ENCODE measurements around the gene CDYL2. TPM values are rescaled to one million over a fixed set of nuclear protein-coding genes. Genes with fewer than 3 reads are reported as not detected.

The CDYL2 gene
- polyA plus RNA-seq, 4 donors = 1.9 to 3.0 (median 2.8) TPM

DNA sequence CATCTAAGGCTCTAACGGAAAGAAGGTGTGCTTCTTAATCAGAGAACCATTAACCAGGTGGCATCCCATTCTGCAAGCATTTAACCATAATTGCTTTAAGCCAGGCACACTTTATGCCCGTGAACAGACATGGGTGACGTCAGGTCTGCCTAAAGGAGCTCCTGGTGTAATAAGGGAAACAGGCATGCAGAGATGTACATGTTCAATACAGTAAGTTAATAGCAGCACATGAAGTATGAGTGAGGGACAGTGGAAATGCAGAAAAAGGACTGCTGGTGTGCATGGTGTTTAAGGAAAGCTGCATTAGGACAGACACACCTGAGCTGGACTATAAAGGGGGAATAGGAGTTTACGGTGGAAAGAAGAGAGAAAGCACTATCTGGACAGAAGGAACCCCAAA, 245.0 kb downstream of the CDYL2 start:
- 45 to 75% (median 73%) methylated on average over 4 of the region's 4 CpGs for WGBS, 3 donors
- FAIRE-seq = no peak

DNA sequence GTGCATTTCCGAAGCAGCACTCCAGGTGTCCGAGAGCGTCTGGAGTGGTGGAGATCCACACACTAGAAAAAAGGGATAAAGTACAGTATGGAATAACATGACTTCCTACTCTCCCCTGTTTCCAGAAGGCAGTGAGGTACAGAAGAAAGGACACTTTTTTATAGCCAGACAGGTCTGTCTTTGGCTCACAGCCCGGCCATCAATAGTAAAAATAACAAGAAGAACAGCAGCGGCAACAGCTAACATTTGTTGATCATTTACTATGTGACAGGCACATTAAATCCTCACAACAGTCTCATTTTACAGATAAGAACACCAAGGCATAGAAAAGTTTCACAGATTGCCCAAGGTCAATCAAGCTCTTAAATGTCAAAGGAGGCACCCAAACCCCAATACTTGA, 247.4 kb downstream of the CDYL2 start:
- Histone ChIP-seq H3K4me1 (ENCODE audit: control insufficient read depth in 3 of 3, insufficient read depth in 2 of 3, low read depth in 1 of 3, low read length in 2 of 3) (no peaks in the 10 kb centered on the region), H3K4me3 (ENCODE audit: low read depth in 1 of 3, low read length in 3 of 3) (no peak overlapping the region), H3K9me3 (ENCODE audit: control insufficient read depth in 2 of 2, insufficient read depth in 1 of 2, low read depth in 1 of 2, low read length in 1 of 2) (no peaks in the 10 kb centered on the region), H3K36me3 (ENCODE audit: control insufficient read depth in 3 of 3, insufficient read depth in 2 of 3, low read depth in 1 of 3, low read length in 3 of 3) (no peaks in the 10 kb centered on the region), H3K27me3 (ENCODE audit: control insufficient read depth in 3 of 3, insufficient read depth in 3 of 3, low read length in 3 of 3) (peaks cover 0 to 2% (median 0%) of the 10 kb centered on the region in 3 donors), H3K27ac (ENCODE audit: low read depth in 1 of 3, low read length in 2 of 3) (no peak overlapping the region)
- WGBS, 3 donors = 23 to 62% (median 55%) methylated on average over 5 of the region's 5 CpGs
- no peak for FAIRE-seq
- DNase-seq = peak in 1 of 2 donors; percentile 18

More for the DNA sequence above, 245.0 kb downstream of the CDYL2 start:
- no peak for DNase-seq
- H3K36me3 ChIP-seq (ENCODE audit: control insufficient read depth in 3 of 3, insufficient read depth in 2 of 3, low read depth in 1 of 3, low read length in 3 of 3) = no peaks in the 10 kb centered on the region
- H3K27ac ChIP-seq (ENCODE audit: low read depth in 1 of 3, low read length in 2 of 3) = no peak overlapping the region
- H3K4me3 ChIP-seq (ENCODE audit: low read depth in 1 of 3, low read length in 3 of 3) = no peak overlapping the region
- H3K27me3 ChIP-seq (ENCODE audit: control insufficient read depth in 3 of 3, insufficient read depth in 3 of 3, low read length in 3 of 3) = peaks cover 0 to 2% (median 0%) of the 10 kb centered on the region in 3 donors
- no peaks in the 10 kb centered on the region for H3K9me3 ChIP-seq (ENCODE audit: control insufficient read depth in 2 of 2, insufficient read depth in 1 of 2, low read depth in 1 of 2, low read length in 1 of 2)
- peaks cover 0 to 8% (median 3%) of the 10 kb centered on the region in 3 donors for H3K4me1 ChIP-seq (ENCODE audit: control insufficient read depth in 3 of 3, insufficient read depth in 2 of 3, low read depth in 1 of 3, low read length in 2 of 3)

- DNase-seq (no peak), FAIRE-seq (no peak)
- no peaks in the 10 kb centered on the region for H3K4me1 ChIP-seq (ENCODE audit: control insufficient read depth in 3 of 3, insufficient read depth in 2 of 3, low read depth in 1 of 3, low read length in 2 of 3)
- no peak overlapping the region for H3K27ac ChIP-seq (ENCODE audit: low read depth in 1 of 3, low read length in 2 of 3)
- H3K36me3 ChIP-seq (ENCODE audit: control insufficient read depth in 3 of 3, insufficient read depth in 2 of 3, low read depth in 1 of 3, low read length in 3 of 3) = no peaks in the 10 kb centered on the region
- 74 to 83% (median 76%) methylated on average over 3 of the region's 3 CpGs for WGBS, 3 donors
- no peaks in the 10 kb centered on the region for H3K9me3 ChIP-seq (ENCODE audit: control insufficient read depth in 2 of 2, insufficient read depth in 1 of 2, low read depth in 1 of 2, low read length in 1 of 2)
- peaks cover 0 to 2% (median 0%) of the 10 kb centered on the region in 3 donors for H3K27me3 ChIP-seq (ENCODE audit: control insufficient read depth in 3 of 3, insufficient read depth in 3 of 3, low read length in 3 of 3)
- H3K4me3 ChIP-seq (ENCODE audit: low read depth in 1 of 3, low read length in 3 of 3) = no peak overlapping the region
These were observed 247.9 kb downstream of the CDYL2 start for GRCh38 chr16:80556481-80556880.

DNA sequence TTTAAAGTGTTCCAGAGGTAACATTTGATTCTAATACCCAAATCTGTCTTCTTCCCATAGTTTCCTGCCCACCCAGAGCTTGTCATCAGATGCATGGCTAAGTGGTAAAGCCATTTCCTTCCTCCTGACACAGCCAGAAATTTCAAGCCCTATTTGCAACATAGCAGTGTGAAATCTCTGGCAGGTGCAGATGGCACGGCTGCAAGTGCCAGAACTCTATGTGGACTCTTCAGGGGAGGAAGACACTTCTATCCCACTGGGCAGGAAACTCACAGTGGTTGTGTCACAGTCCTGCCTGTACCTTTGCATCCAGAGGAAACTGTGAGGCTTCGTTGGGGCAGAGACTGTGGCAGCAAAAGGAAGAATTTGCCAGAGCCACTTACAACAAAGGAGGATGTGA, 250.4 kb downstream of the CDYL2 start:
- Histone ChIP-seq H3K36me3 (ENCODE audit: control insufficient read depth in 3 of 3, insufficient read depth in 2 of 3, low read depth in 1 of 3, low read length in 3 of 3) (no peaks in the 10 kb centered on the region), H3K27me3 (ENCODE audit: control insufficient read depth in 3 of 3, insufficient read depth in 3 of 3, low read length in 3 of 3) (no peaks in the 10 kb centered on the region), H3K4me1 (ENCODE audit: control insufficient read depth in 3 of 3, insufficient read depth in 2 of 3, low read depth in 1 of 3, low read length in 2 of 3) (no peaks in the 10 kb centered on the region), H3K4me3 (ENCODE audit: low read depth in 1 of 3, low read length in 3 of 3) (no peak overlapping the region), H3K9me3 (ENCODE audit: control insufficient read depth in 2 of 2, insufficient read depth in 1 of 2, low read depth in 1 of 2, low read length in 1 of 2) (no peaks in the 10 kb centered on the region), H3K27ac (ENCODE audit: low read depth in 1 of 3, low read length in 2 of 3) (no peak overlapping the region)
- FAIRE-seq (no peak), DNase-seq (no peak)
- WGBS, 3 donors = 12 to 35% (median 25%) methylated on average over 2 of the region's 2 CpGs

GRCh38 chr16:80552277-80552676, 252.1 kb downstream of the CDYL2 start:
- Histone ChIP-seq H3K4me1 (ENCODE audit: control insufficient read depth in 3 of 3, insufficient read depth in 2 of 3, low read depth in 1 of 3, low read length in 2 of 3) (no peaks in the 10 kb centered on the region), H3K27ac (ENCODE audit: low read depth in 1 of 3, low read length in 2 of 3) (no peak overlapping the region), H3K27me3 (ENCODE audit: control insufficient read depth in 3 of 3, insufficient read depth in 3 of 3, low read length in 3 of 3) (no peaks in the 10 kb centered on the region), H3K9me3 (ENCODE audit: control insufficient read depth in 2 of 2, insufficient read depth in 1 of 2, low read depth in 1 of 2, low read length in 1 of 2) (no peaks in the 10 kb centered on the region), H3K4me3 (ENCODE audit: low read depth in 1 of 3, low read length in 3 of 3) (no peak overlapping the region), H3K36me3 (ENCODE audit: control insufficient read depth in 3 of 3, insufficient read depth in 2 of 3, low read depth in 1 of 3, low read length in 3 of 3) (no peaks in the 10 kb centered on the region)
- DNase-seq = no peak
- WGBS, 3 donors = 67 to 72% (median 67%) methylated on average over 5 of the region's 5 CpGs
- FAIRE-seq = no peak

Other genes with a start within 250 kb of the CDYL2 start
- gene CMC2, start 202.3 kb upstream of the CDYL2 start, polyA plus RNA-seq = 100 to 1,000 TPM in 3 of 4 donors, 10 to 100 TPM in 1; 50.0 to 140 (median 125) TPM
- gene CENPN, start 202.6 kb upstream of the CDYL2 start, polyA plus RNA-seq = 10 to 100 TPM in 2 of 4 donors, 1 to 10 TPM in 2; 5.8 to 22.9 (median 8.5) TPM
- gene ATMIN, start 231.2 kb upstream of the CDYL2 start, polyA plus RNA-seq = 10 to 100 TPM; 13.5 to 29.6 (median 15.6) TPM